Measurements from ENCODE around the gene CIDEA. TPM values are rescaled to one million over a fixed set of nuclear protein-coding genes. Genes with fewer than 3 reads are reported as not detected.

The CIDEA gene
- total and polyA plus RNA-seq, 2 donors (not counting 1 experiment from before 2014, with no cell fraction given): not detected

GRCh38 chr18:12258719-12259705, 4.9 kb downstream of the CIDEA start:
- Mint-ChIP-seq H3K9me3 (ENCODE audit: insufficient read depth) (no peaks in the 10 kb centered on the region), H3K4me1 (no peaks in the 10 kb centered on the region), H3K27me3 (peaks cover 47% of the 10 kb centered on the region), H3K4me3 (no peak overlapping the region), H3K27ac (no peak overlapping the region)
- no peak overlapping the region for H3K4me3 ChIP-seq (ENCODE audit: control extremely low read depth in 1 of 5, extremely low read depth in 1 of 5, insufficient read depth in 1 of 5, low read depth in 2 of 5, low read length in 4 of 5)
- H3K4me1 ChIP-seq (ENCODE audit: control insufficient read depth in 2 of 2, insufficient read depth in 2 of 2, low read length in 2 of 2): peaks cover 0 to under 1% of the 10 kb centered on the region in 2 donors
- no peak for TF ChIP-seq EZH2 (IDR thresholded peaks at IDR 0.05; ENCODE audit: borderline replicate concordance, insufficient read depth, low read depth, low read length, poor library complexity, severe bottlenecking)
- TF ChIP-seq CTCF (IDR thresholded peaks at IDR 0.05): no peak
- H3K27me3 ChIP-seq (replicated peaks in 1 of 4; ENCODE audit: control extremely low read depth in 1 of 4, control insufficient read depth in 3 of 4, insufficient read depth in 4 of 4, low read length in 3 of 4): peaks cover 0 to 24% (median 5%) of the 10 kb centered on the region in 4 experiments
- no peaks in the 10 kb centered on the region for H4K20me1 ChIP-seq (ENCODE audit: control insufficient read depth, insufficient read depth, low read length, poor library complexity, severe bottlenecking)
- no peak overlapping the region for H3K4me2 ChIP-seq (replicated peaks; ENCODE audit: low read depth, low read length, poor library complexity, severe bottlenecking)
- intact Hi-C loops (cut with micrococcal nuclease): no loop called here
- WGBS (ENCODE audit: insufficient coverage): 90% methylated on average over 25 of the region's 29 CpGs
- H3K9ac ChIP-seq (ENCODE audit: low read length): no peak overlapping the region
- CTCF ChIA-PET: interaction anchor here (1.1 kb wide), 1 partner anchor 14 kb away, joined by 4 read pairs; no protein-coding TSS in a partner anchor
- no peaks in the 10 kb centered on the region for H3K9me3 ChIP-seq (ENCODE audit: control extremely low read depth in 1 of 3, control insufficient read depth in 2 of 3, insufficient read depth in 1 of 3, low read length in 2 of 3)
- POLR2A ChIA-PET: no interaction called here
- no peak for ATAC-seq (ENCODE audit: low read depth)
- DNase-seq: no peak
- H3K36me3 ChIP-seq (replicated peaks in 1 of 2; ENCODE audit: control extremely low read depth in 1 of 2, control insufficient read depth in 1 of 2, extremely low read depth in 1 of 2, insufficient read depth in 2 of 2, low read length in 1 of 2): no peaks in the 10 kb centered on the region
- H2AFZ ChIP-seq (ENCODE audit: insufficient read depth, low read depth, low read length, poor library complexity, severe bottlenecking): no peak overlapping the region
- no peak overlapping the region for H3K27ac ChIP-seq (ENCODE audit: low read length in 2 of 2)
- H3K79me2 ChIP-seq (ENCODE audit: control insufficient read depth, insufficient read depth, low read length): no peaks in the 10 kb centered on the region

GRCh38 chr18:12262748-12263147, 8.6 kb downstream of the CIDEA start:
- H3K9ac ChIP-seq (ENCODE audit: low read length): no peak overlapping the region
- H2AFZ ChIP-seq (ENCODE audit: insufficient read depth, low read depth, low read length, poor library complexity, severe bottlenecking): no peak overlapping the region
- H3K4me3 ChIP-seq (ENCODE audit: control extremely low read depth in 1 of 5, extremely low read depth in 1 of 5, insufficient read depth in 1 of 5, low read depth in 2 of 5, low read length in 4 of 5): no peak overlapping the region
- H3K36me3 ChIP-seq (replicated peaks in 1 of 2; ENCODE audit: control extremely low read depth in 1 of 2, control insufficient read depth in 1 of 2, extremely low read depth in 1 of 2, insufficient read depth in 2 of 2, low read length in 1 of 2): no peaks in the 10 kb centered on the region
- Mint-ChIP-seq H3K9me3 (ENCODE audit: insufficient read depth) (no peaks in the 10 kb centered on the region), H3K27ac (no peak overlapping the region), H3K4me3 (no peak overlapping the region), H3K27me3 (peaks cover 17% of the 10 kb centered on the region), H3K4me1 (no peaks in the 10 kb centered on the region)
- 90% methylated on average over 6 of the region's 8 CpGs for WGBS (ENCODE audit: insufficient coverage)
- ChIA-PET POLR2A (no interaction called here), CTCF (no interaction called here)
- ATAC-seq (ENCODE audit: low read depth): no peak
- no peak for TF ChIP-seq CTCF (IDR thresholded peaks at IDR 0.05)
- TF ChIP-seq EZH2 (IDR thresholded peaks at IDR 0.05; ENCODE audit: borderline replicate concordance, insufficient read depth, low read depth, low read length, poor library complexity, severe bottlenecking): no peak
- no peak overlapping the region for H3K27ac ChIP-seq (ENCODE audit: low read length in 2 of 2)
- no peaks in the 10 kb centered on the region for H3K79me2 ChIP-seq (ENCODE audit: control insufficient read depth, insufficient read depth, low read length)
- H3K9me3 ChIP-seq (ENCODE audit: control extremely low read depth in 1 of 3, control insufficient read depth in 2 of 3, insufficient read depth in 1 of 3, low read length in 2 of 3): no peaks in the 10 kb centered on the region
- DNase-seq: no peak
- H3K27me3 ChIP-seq (replicated peaks in 1 of 4; ENCODE audit: control extremely low read depth in 1 of 4, control insufficient read depth in 3 of 4, insufficient read depth in 4 of 4, low read length in 3 of 4): peaks cover 0 to 5% (median under 1%) of the 10 kb centered on the region in 4 experiments
- intact Hi-C loops (cut with micrococcal nuclease): no loop called here
- no peak overlapping the region for H3K4me2 ChIP-seq (replicated peaks; ENCODE audit: low read depth, low read length, poor library complexity, severe bottlenecking)
- H4K20me1 ChIP-seq (ENCODE audit: control insufficient read depth, insufficient read depth, low read length, poor library complexity, severe bottlenecking): no peaks in the 10 kb centered on the region
- H3K4me1 ChIP-seq (ENCODE audit: control insufficient read depth in 2 of 2, insufficient read depth in 2 of 2, low read length in 2 of 2): no peaks in the 10 kb centered on the region

Data from B cell (primary cell).